Retinal pigment epithelial cell (primary cell): Measurements from ENCODE around the gene IPO8.
"Not testable (repeated sequence)": the region's sequence is repeated elsewhere in the genome, so short reads cannot be mapped to it uniquely, and the experiment has no call there.

Experiments
- DNase-seq: peaks from one replicate; pipeline ENCODE4 v3.0.0-alpha.2; 2010; ENCODE audit warnings: low read depth
- H3K4me3 ChIP-seq: 2 replicates; pipeline ENCODE4 v1.5.1; 2011; ENCODE audit warnings: mild to moderate bottlenecking, low read length, control low read depth, moderate library complexity
- CTCF ChIP-seq: conservative IDR thresholded peaks from 2 replicates; pipeline ENCODE4 v1.5.1; 2011; ENCODE audit warnings: low read depth, low read length, control low read depth, inconsistent platforms

The IPO8 gene

DNA sequence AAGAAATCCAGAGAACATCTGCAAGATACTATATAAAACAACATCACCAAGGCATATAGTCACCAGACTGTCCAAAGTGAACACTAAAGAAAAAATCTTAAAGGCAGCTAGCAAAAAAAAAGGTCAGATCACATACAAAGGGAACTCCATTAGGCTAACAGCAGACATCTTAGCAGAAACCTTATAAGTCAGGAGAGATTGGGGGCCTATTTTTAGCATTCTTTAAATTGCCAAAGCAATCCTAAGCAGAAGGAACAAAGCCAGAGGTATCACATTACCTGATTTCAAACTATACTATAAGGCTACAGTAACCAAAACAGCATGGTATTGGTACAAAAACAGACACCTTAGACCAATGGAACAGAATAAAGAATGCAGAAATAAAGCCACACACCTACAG is 92.5 kb downstream of the IPO8 start:
- no peak for TF ChIP-seq CTCF
- no peak for DNase-seq
- H3K4me3 ChIP-seq, result no peak overlapping the region

DNA sequence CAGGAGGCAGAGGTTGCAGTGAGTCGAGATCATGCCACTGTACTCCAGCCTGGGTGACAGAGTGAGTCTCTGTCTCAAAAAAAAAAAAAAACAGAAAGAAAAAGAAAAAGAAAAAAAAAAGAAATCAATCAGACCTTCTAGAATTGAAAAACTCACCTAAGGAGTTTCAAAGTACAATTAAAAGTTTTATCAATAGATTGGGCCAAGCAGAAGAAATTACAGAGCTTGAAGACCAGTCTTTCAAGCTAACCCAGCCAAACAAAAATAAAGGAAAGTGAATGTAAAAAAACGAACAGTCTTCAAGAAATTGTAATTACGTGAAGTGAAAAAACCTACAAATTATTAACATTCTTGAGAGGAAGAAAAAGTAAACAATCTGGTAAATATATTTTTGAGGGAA is 93.0 kb downstream of the IPO8 start:
- TF ChIP-seq CTCF, result no peak

GRCh38 chr12:30599608-30600007 is 96.1 kb downstream of the IPO8 start:
- DNase-seq, result peak; percentile 85
- H3K4me3 ChIP-seq, result no peak overlapping the region
- no peak for TF ChIP-seq CTCF

More for the DNA sequence above, 93.0 kb downstream of the IPO8 start:
- H3K4me3 ChIP-seq, result no peak overlapping the region
- no peak for DNase-seq

- no peak overlapping the region for H3K4me3 ChIP-seq
- peak; percentile 65 for DNase-seq
- TF ChIP-seq CTCF, result no peak
These were observed 96.8 kb downstream of the IPO8 start for GRCh38 chr12:30598889-30599288.

DNA sequence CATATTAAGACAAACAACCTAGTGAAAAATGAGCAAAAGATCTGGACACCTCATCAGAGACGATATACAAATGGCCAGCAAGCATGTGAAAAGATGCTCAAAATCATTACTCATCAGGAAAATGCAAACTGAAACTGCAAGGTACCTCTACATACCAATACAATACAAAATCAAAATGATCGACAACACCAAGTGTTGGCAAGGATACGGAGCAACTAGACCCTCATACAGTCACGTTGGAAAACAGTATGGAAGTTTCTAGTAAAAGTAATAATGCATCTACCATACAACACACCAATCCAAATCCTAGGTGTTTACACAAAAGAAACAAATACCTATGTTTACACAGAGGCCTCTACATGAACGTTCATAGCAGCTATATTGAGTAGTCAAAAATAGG is 99.9 kb downstream of the IPO8 start:
- DNase-seq, result no peak
- TF ChIP-seq CTCF, result no peak
- H3K4me3 ChIP-seq, result no peak overlapping the region

GRCh38 chr12:30594509-30594908 is 101.2 kb downstream of the IPO8 start:
- DNase-seq, result no peak
- TF ChIP-seq CTCF, result no peak

GRCh38 chr12:30588572-30588971 is 107.1 kb downstream of the IPO8 start:
- not testable (repeated sequence) for DNase-seq, H3K4me3 ChIP-seq

More at GRCh38 chr12:30594509-30594908, 101.2 kb downstream of the IPO8 start:
- H3K4me3 ChIP-seq, result no peak overlapping the region

GRCh38 chr12:30587782-30588181 is 107.9 kb downstream of the IPO8 start:
- H3K4me3 ChIP-seq, result no peak overlapping the region
- no peak for DNase-seq
- TF ChIP-seq CTCF, result no peak
